ENCODE measurements around the gene OST4. TPM values are rescaled to one million over a fixed set of nuclear protein-coding genes. Genes with fewer than 3 reads are reported as not detected.

Gene OST4
- polyA plus RNA-seq (2011; rRNA removed) (392 and 408 TPM in 2 replicates), polyA plus RNA-seq (2017; fragmentation: RNase III; extraction: RNeasy Plus Mini Kit Qiagen cat#74134 plus additional on column Dnase treatment) (809 to 921 TPM (median 880 TPM) in 3 replicates), polyA minus RNA-seq (2011; rRNA and poly(A)+ RNA removed) (242 and 355 TPM in 2 replicates)
- polyA plus RNA-seq (2012; cell fraction: cytosol; rRNA removed) = 1,186 and 1,481 TPM in 2 replicates
- 205 and 365 TPM in 2 replicates for polyA plus RNA-seq (2012; cell fraction: nucleus; rRNA removed)

DNA sequence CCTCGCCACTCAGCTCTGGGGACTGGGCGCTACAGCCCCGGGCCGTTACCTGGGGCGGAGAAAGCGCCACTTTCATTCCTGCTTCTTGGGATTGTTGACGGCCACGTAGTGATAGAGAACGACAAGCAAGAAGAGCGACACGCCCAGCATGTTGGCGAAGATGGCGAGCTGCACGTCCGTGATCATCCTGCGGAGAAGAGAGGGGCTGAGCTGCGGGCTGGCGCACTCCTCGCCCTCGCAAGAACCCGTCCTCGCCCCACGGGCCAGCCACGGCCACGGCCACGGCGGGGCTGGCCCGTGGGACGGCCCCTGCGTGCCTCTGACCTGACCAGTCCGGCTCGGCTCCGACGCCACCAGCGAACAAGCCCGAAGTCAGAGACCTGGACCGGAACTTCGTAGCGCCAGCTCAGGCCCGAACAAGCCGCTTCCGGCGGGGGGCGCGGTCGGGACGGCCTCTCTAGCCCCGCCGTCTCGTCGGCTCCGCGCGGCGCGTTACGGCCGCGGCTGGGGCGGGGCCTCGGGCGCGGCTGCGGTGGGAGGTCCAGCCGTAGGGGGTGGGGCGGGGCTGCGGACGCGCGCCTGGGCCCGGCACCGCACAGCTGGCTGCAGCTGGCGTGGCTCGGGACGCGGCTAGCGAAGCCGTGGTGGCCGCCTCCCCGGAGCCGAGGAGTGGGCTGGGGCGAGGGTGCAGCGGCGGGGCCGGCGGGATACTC, at the start of gene OST4:
Gene OST4 (minus strand): TSS at position 378 of the 713 bp plus-strand sequence.
- FAIRE-seq = no peak
- no peaks in the 10 kb centered on the region for H3K9me3 ChIP-seq
- peak within 1 kb of the TSS; percentile 88 to 93 for H3K27ac ChIP-seq
- WGBS (ENCODE audit: missing lambda C conversion rate) = under 1% methylated on average over 38 of the region's 86 CpGs
- peak; percentile 90 to 96 for ATAC-seq
- H3K4me2 ChIP-seq = peak within 1 kb of the TSS; percentile 94
- ChIA-PET POLR2A (interaction anchor here (0.6 to 2.0 kb wide), 12 partner anchors 9 to 222 kb away, joined by 3 to 37 read pairs (median 4); partner anchors contain the start of genes AGBL5, KHK and PREB), CTCF (interaction anchor here (0.6 to 18.7 kb wide), 7 partner anchors 13 to 252 kb away, joined by 3 to 253 read pairs (median 4); partner anchors contain the start of genes AGBL5, EMILIN1, KHK and MPV17)
- peak; percentile 93 to 97 for DNase-seq (ENCODE audit: low read depth in 1 of 2, low spot score in 1 of 2)
- peaks cover 19% of the 10 kb centered on the region for H3K4me1 ChIP-seq
- peak within 1 kb of the TSS; percentile 92 for H3K4me3 ChIP-seq
- TF ChIP-seq ESRRA (IDR thresholded peaks at IDR 0.05; ENCODE audit: borderline replicate concordance, low read length) (no peak), HOXA7 (CRISPR knock-in tag; IDR thresholded peaks at IDR 0.05) (no peak), TFCP2L1 (CRISPR knock-in tag; IDR thresholded peaks at IDR 0.05) (no peak), EP300 (IDR thresholded peaks at IDR 0.05) (no peak), CEBPB (IDR thresholded peaks at IDR 0.05) (no peak), RARB (CRISPR knock-in tag; IDR thresholded peaks at IDR 0.05) (no peak), CHD2 (IDR thresholded peaks at IDR 0.05; ENCODE audit: low read length, partially characterized antibody) (no peak), EHF (CRISPR knock-in tag; IDR thresholded peaks at IDR 0.05) (no peak), PHF8 (IDR thresholded peaks at IDR 0.05; ENCODE audit: borderline replicate concordance, low read depth) (peak; percentile 89; the same call in 1 of the 2 replicates), HEYL (CRISPR knock-in tag; IDR thresholded peaks at IDR 0.05) (no peak), EHMT2 (IDR thresholded peaks at IDR 0.05; ENCODE audit: low read depth) (no peak), HDAC2 (IDR thresholded peaks at IDR 0.05) (no peak), TP53 (CRISPR knock-in tag; IDR thresholded peaks at IDR 0.05) (no peak), ZNF302 (CRISPR knock-in tag; IDR thresholded peaks at IDR 0.05) (no peak), NPAS2 (CRISPR knock-in tag; IDR thresholded peaks at IDR 0.05; ENCODE audit: borderline replicate concordance) (no peak), POLR2A (IDR thresholded peaks at IDR 0.05; ENCODE audit: low read length) (peak; percentile 67), JUN (IDR thresholded peaks at IDR 0.05) (peak; percentile 85 to 97; a peak in 4 of 5 replicates), GATA3 (IDR thresholded peaks at IDR 0.05; ENCODE audit: borderline replicate concordance) (no peak), MAZ (IDR thresholded peaks at IDR 0.05; ENCODE audit: borderline replicate concordance, low read depth, low read length) (no peak), ZFP36 (IDR thresholded peaks at IDR 0.05; ENCODE audit: borderline replicate concordance, partially characterized antibody) (no peak), ZC3H11A (IDR thresholded peaks at IDR 0.05) (no peak), BHLHE40 (IDR thresholded peaks at IDR 0.05; ENCODE audit: low read depth, low read length) (no peak), RAD21 (conservative IDR thresholded peaks at IDR 0.05 in 1 of 2, IDR thresholded peaks at IDR 0.05 in 1 of 2) (no peak), NFE2L2 (conservative IDR thresholded peaks at IDR 0.05; ENCODE audit: low read length) (no peak)
- TF ChIP-seq, protein P1, sequence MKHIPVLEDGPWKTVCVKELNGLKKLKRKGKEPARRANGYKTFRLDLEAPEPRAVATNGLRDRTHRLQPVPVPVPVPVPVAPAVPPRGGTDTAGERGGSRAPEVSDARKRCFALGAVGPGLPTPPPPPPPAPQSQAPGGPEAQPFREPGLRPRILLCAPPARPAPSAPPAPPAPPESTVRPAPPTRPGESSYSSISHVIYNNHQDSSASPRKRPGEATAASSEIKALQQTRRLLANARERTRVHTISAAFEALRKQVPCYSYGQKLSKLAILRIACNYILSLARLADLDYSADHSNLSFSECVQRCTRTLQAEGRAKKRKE (CRISPR knock-in tag; IDR thresholded peaks at IDR 0.05; ENCODE audit: low read depth) = no peak
- TF ChIP-seq, protein P2, sequence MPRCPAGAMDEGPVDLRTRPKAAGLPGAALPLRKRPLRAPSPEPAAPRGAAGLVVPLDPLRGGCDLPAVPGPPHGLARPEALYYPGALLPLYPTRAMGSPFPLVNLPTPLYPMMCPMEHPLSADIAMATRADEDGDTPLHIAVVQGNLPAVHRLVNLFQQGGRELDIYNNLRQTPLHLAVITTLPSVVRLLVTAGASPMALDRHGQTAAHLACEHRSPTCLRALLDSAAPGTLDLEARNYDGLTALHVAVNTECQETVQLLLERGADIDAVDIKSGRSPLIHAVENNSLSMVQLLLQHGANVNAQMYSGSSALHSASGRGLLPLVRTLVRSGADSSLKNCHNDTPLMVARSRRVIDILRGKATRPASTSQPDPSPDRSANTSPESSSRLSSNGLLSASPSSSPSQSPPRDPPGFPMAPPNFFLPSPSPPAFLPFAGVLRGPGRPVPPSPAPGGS (IDR thresholded peaks at IDR 0.05) = peak; percentile 98
- TF ChIP-seq, protein P3, sequence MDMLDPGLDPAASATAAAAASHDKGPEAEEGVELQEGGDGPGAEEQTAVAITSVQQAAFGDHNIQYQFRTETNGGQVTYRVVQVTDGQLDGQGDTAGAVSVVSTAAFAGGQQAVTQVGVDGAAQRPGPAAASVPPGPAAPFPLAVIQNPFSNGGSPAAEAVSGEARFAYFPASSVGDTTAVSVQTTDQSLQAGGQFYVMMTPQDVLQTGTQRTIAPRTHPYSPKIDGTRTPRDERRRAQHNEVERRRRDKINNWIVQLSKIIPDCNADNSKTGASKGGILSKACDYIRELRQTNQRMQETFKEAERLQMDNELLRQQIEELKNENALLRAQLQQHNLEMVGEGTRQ (IDR thresholded peaks at IDR 0.05) = no peak
- TF ChIP-seq, protein P4, sequence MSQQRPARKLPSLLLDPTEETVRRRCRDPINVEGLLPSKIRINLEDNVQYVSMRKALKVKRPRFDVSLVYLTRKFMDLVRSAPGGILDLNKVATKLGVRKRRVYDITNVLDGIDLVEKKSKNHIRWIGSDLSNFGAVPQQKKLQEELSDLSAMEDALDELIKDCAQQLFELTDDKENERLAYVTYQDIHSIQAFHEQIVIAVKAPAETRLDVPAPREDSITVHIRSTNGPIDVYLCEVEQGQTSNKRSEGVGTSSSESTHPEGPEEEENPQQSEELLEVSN (IDR thresholded peaks at IDR 0.05; ENCODE audit: borderline replicate concordance, low read depth) = no peak
- TF ChIP-seq, protein P5, sequence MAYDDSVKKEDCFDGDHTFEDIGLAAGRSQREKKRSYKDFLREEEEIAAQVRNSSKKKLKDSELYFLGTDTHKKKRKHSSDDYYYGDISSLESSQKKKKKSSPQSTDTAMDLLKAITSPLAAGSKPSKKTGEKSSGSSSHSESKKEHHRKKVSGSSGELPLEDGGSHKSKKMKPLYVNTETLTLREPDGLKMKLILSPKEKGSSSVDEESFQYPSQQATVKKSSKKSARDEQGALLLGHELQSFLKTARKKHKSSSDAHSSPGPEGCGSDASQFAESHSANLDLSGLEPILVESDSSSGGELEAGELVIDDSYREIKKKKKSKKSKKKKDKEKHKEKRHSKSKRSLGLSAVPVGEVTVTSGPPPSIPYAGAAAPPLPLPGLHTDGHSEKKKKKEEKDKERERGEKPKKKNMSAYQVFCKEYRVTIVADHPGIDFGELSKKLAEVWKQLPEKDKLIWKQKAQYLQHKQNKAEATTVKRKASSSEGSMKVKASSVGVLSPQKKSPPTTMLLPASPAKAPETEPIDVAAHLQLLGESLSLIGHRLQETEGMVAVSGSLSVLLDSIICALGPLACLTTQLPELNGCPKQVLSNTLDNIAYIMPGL (CRISPR knock-in tag; IDR thresholded peaks at IDR 0.05; ENCODE audit: borderline replicate concordance) = no peak
- TF ChIP-seq, protein P6, sequence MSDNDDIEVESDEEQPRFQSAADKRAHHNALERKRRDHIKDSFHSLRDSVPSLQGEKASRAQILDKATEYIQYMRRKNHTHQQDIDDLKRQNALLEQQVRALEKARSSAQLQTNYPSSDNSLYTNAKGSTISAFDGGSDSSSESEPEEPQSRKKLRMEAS (IDR thresholded peaks at IDR 0.05) = peak; percentile 87
- TF ChIP-seq, protein P7, sequence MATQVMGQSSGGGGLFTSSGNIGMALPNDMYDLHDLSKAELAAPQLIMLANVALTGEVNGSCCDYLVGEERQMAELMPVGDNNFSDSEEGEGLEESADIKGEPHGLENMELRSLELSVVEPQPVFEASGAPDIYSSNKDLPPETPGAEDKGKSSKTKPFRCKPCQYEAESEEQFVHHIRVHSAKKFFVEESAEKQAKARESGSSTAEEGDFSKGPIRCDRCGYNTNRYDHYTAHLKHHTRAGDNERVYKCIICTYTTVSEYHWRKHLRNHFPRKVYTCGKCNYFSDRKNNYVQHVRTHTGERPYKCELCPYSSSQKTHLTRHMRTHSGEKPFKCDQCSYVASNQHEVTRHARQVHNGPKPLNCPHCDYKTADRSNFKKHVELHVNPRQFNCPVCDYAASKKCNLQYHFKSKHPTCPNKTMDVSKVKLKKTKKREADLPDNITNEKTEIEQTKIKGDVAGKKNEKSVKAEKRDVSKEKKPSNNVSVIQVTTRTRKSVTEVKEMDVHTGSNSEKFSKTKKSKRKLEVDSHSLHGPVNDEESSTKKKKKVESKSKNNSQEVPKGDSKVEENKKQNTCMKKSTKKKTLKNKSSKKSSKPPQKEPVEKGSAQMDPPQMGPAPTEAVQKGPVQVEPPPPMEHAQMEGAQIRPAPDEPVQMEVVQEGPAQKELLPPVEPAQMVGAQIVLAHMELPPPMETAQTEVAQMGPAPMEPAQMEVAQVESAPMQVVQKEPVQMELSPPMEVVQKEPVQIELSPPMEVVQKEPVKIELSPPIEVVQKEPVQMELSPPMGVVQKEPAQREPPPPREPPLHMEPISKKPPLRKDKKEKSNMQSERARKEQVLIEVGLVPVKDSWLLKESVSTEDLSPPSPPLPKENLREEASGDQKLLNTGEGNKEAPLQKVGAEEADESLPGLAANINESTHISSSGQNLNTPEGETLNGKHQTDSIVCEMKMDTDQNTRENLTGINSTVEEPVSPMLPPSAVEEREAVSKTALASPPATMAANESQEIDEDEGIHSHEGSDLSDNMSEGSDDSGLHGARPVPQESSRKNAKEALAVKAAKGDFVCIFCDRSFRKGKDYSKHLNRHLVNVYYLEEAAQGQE (IDR thresholded peaks at IDR 0.05) = no peak

Data from A549 (cell line).